AG04450 (cell line): ENCODE data around the gene SPATA31D3. TPM values are rescaled to one million over a fixed set of nuclear protein-coding genes. Genes with fewer than 3 reads are reported as not detected.
"Not testable (repeated sequence)": the region's sequence is repeated elsewhere in the genome, so short reads cannot be mapped to it uniquely, and the experiment has no call there.

Experiments used
- CTCF ChIA-PET: fragments of 300-600, 350-600 bp; formaldehyde crosslinking; extraction: SDS; loops from one replicate; lab custom pipeline; 2022; ENCODE audit warnings: antibody characterized with exemption, inconsistent platforms; lab: Charles Lee
- POLR2A ChIA-PET: fragments of 350-600 bp; formaldehyde crosslinking; extraction: SDS; loops from one replicate; lab custom pipeline; 2021; ENCODE audit warnings: antibody characterized with exemption, inconsistent platforms; lab: Yijun Ruan, JAX
- DNase-seq: peaks from one replicate; pipeline ENCODE4 v3.0.0-alpha.2; 2011; ENCODE audit warnings: low read depth, low spot score
- H3K27ac ChIP-seq: one replicate; pipeline ENCODE4 v1.5.1; 2012; ENCODE audit warnings: low read depth, low read length, control low read depth
- H3K27me3 ChIP-seq: one replicate; pipeline ENCODE4 v1.6.0; 2012; ENCODE audit warnings: low read length; ENCODE audit not compliant: control insufficient read depth, insufficient read depth
- H3K4me3 ChIP-seq: 2 replicates; pipeline ENCODE4 v1.5.1; 2011; ENCODE audit warnings: mild to moderate bottlenecking, low read depth, low read length, control low read depth
- H3K9me3 ChIP-seq: 2 replicates; pipeline ENCODE4 v1.5.1; 2012; ENCODE audit warnings: low read length; ENCODE audit not compliant: control insufficient read depth, insufficient read depth
- CTCF ChIP-seq: IDR thresholded peaks from 2 replicates; pipeline ENCODE4 v1.5.1; 2011; ENCODE audit warnings: low read depth, low read length, control low read depth, inconsistent platforms
- polyA plus RNA-seq: library from polyadenylated mRNA; depleted of rRNA; stranded (reverse); fragments of >200 nt; gene quantifications from 2 replicates; pipeline ENCODE4 v1.2.3, GENCODE V29; 2011

SPATA31D3 gene
- polyA plus RNA-seq, 1 experiment = not detected

DNA sequence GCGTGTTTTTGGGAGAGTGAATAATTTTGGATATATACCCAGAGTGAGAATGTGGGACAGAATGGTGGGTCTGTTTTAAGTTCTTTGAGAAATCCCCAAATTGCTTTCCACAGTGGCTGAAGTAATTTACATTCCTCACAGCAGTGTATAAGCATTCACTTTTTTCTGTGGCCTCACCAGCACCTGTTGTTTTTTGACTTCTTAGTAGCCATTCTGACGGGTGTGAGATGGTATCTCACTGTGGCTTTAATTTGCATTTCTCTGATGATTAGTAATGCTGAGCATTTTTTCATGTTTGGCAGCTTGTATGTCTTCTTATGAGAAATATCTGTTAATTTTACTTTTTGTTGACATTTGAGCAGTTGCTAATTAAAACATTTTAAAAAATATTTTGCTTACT lies 35.9 kb downstream of the SPATA31D3 start:
- POLR2A ChIA-PET = no interaction called here
- H3K9me3 ChIP-seq = peaks cover 5% of the 10 kb centered on the region; the same call in 1 of the 2 replicates
- TF ChIP-seq CTCF = no peak
- no peaks in the 10 kb centered on the region for H3K27me3 ChIP-seq
- CTCF ChIA-PET = no interaction called here
- no peak overlapping the region for H3K27ac ChIP-seq
- H3K4me3 ChIP-seq = no peak overlapping the region
- no peak for DNase-seq

DNA sequence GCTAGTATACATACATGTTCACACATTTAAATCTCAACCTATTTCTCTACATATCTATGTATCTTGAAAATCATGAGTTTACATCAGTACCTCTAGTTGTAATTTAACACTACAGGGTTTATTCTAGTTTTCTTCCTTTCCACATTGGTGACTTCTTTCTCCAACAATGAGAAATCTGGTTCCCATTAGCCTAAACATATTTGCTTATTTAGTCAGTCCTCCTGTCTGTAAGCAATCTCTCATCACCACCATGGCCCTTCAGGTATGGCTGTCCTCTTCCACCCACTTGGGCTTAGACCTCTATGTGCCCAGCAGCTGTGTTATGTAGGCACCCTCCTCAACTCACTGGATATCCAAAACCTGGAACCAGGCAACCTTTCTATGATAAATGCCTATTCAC lies 37.3 kb downstream of the SPATA31D3 start:
- CTCF ChIA-PET = no interaction called here
- peaks cover 5% of the 10 kb centered on the region; the same call in 1 of the 2 replicates for H3K9me3 ChIP-seq
- no peak overlapping the region for H3K4me3 ChIP-seq
- POLR2A ChIA-PET = no interaction called here
- DNase-seq = no peak
- no peak overlapping the region for H3K27ac ChIP-seq
- H3K27me3 ChIP-seq = no peaks in the 10 kb centered on the region
- no peak for TF ChIP-seq CTCF

DNA sequence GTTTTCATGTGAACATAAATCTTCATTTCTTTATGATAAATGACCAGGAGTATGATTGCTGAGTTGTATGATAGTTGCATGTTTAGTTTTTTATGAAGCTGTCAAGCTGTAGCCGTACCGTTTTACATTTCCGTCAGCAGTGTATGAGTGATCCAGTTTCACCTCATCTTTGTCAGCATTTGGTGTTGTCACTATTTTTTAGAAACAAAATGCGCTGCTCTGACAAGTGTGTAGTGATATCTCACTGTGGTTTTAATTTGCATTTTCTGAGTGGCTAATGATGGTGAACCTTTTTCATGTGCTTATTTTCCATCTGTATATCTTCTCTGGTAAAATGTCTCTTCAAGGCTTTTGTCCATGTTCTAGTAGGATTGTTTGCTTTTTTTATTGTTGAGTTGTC lies 38.6 kb downstream of the SPATA31D3 start:
- TF ChIP-seq CTCF = no peak
- no peak for DNase-seq
- POLR2A ChIA-PET = interaction anchor here (0.6 kb wide), 1 partner anchor 847 kb away, joined by 6 read pairs; no protein-coding TSS in a partner anchor
- Histone ChIP-seq H3K27ac (no peak overlapping the region), H3K4me3 (no peak overlapping the region), H3K27me3 (no peaks in the 10 kb centered on the region), H3K9me3 (peaks cover 2% of the 10 kb centered on the region; the same call in 1 of the 2 replicates)
- CTCF ChIA-PET = no interaction called here

DNA sequence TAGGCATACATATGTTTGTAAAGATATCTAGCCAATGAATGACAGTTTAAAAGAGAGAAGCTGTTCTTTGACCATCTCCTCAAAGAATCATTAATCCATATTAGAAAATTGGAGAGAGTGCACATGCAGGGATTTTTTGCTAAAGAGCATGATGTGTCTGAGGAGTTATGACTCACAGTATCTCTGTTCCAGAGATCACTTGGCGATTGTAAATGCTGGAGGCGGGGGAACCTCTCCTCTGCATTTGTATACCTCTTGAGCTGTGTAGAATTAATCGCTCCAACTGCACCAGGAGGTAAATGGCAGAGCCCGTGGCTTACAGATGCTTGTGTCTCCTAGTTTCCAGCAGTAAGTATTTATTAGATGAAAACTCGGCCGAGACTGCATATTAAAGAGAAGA lies 41.6 kb downstream of the SPATA31D3 start:
- POLR2A ChIA-PET = no interaction called here
- Histone ChIP-seq H3K9me3 (no peaks in the 10 kb centered on the region), H3K4me3 (no peak overlapping the region), H3K27ac (no peak overlapping the region), H3K27me3 (no peaks in the 10 kb centered on the region)
- CTCF ChIA-PET = interaction anchor here (0.6 kb wide), 1 partner anchor 15 kb away, joined by 4 read pairs; no protein-coding TSS in a partner anchor
- TF ChIP-seq CTCF = no peak
- no peak for DNase-seq

DNA sequence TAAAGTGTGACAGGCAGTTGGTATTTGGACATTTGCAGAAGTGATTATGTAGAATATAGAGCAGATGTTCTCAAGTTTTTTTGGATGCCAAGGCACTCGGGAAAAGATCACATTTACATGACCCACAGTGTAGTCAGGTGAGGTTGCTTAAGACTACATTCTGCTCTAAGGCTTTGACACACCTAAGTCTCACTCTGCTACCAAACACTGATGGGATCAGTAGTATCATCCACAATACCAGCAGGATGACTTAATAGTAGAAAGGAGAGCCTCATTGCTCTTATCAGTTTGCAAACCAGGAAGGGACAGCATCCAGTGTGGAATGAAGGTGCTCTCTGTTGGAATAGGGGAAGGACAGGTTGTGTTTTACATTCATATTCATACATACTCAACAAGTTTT lies 42.8 kb downstream of the SPATA31D3 start:
- Histone ChIP-seq H3K27ac (no peak overlapping the region), H3K4me3 (no peak overlapping the region), H3K27me3 (no peaks in the 10 kb centered on the region), H3K9me3 (no peaks in the 10 kb centered on the region)
- no peak for TF ChIP-seq CTCF
- ChIA-PET CTCF (no interaction called here), POLR2A (no interaction called here)
- DNase-seq = no peak

DNA sequence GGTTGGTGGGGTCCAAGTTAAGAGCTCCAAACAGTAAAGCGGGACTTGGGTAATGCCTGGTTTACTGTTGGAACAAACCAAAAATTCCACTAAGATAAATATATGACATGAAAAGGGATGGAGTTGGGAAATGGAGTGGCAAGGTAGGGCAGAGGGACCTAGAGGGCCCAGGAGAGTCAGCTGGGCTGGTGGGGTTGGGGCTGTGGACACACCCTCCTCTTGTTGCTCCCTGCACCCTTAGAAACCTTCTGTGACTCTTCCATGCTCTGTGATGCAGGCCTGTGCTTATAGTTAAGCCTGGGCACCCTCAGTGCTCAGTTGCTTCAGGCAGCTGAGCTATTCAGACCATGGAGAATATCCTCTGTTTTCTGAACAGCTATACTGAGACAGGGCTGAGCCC lies 45.2 kb downstream of the SPATA31D3 start, which contains the start of gene SPATA31D1:
SPATA31D1 (plus strand) TSS at position 301 of the 400 bp plus-strand sequence; CDS start at position 348, 47 bp downstream.
- H3K27ac ChIP-seq, H3K9me3 ChIP-seq, DNase-seq, H3K4me3 ChIP-seq, CTCF ChIA-PET, H3K27me3 ChIP-seq, POLR2A ChIA-PET: not testable (repeated sequence)
